Prostate gland (tissue), 2 donors: ENCODE results near the gene ASH1L.

Source experiments
- POLR2A ChIP-seq: fragments of 450-650 bp; IDR thresholded peaks from one replicate; pipeline ENCODE4 v1.6.1; 2016; ENCODE audit warnings: antibody characterized with exemption, mild to moderate bottlenecking
- TF ChIP-seq, protein P1 (sequence below), 4 experiments: fragments of 200-600 bp in 2 of 4; fragments of 450-650 bp in 2 of 4; sonication (generic) in 2 of 4; IDR thresholded peaks; 1 replicate in 3 of 4; 2 replicates in 1 of 4; pipeline ENCODE4 v1.5.1; 2016 to 2019; ENCODE audit warnings: antibody characterized with exemption in 4 of 4, mild to moderate bottlenecking in 2 of 4, moderate library complexity in 2 of 4

GRCh38 chr1:155569988-155570592 is 7.5 kb upstream of the ASH1L start:
- no peak for TF ChIP-seq POLR2A
- TF ChIP-seq, protein P1, sequence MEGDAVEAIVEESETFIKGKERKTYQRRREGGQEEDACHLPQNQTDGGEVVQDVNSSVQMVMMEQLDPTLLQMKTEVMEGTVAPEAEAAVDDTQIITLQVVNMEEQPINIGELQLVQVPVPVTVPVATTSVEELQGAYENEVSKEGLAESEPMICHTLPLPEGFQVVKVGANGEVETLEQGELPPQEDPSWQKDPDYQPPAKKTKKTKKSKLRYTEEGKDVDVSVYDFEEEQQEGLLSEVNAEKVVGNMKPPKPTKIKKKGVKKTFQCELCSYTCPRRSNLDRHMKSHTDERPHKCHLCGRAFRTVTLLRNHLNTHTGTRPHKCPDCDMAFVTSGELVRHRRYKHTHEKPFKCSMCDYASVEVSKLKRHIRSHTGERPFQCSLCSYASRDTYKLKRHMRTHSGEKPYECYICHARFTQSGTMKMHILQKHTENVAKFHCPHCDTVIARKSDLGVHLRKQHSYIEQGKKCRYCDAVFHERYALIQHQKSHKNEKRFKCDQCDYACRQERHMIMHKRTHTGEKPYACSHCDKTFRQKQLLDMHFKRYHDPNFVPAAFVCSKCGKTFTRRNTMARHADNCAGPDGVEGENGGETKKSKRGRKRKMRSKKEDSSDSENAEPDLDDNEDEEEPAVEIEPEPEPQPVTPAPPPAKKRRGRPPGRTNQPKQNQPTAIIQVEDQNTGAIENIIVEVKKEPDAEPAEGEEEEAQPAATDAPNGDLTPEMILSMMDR (IDR thresholded peaks at IDR 0.05): no peak
